Anterior cingulate cortex (tissue), 58 donors: ENCODE results near the gene BBOX1.
A peak's percentile ranks its signal among the peaks of the same experiment; 100 is the strongest.

Experiments used
- DNase-seq, 58 donors: peaks; one replicate each; lab custom pipeline; 2025; lab: John Stamatoyannopoulos, UW

The BBOX1 gene

GRCh38 chr11:27022659-27023251 is 17.9 kb upstream of the BBOX1 start:
- DNase-seq = no peak

GRCh38 chr11:27024865-27025264 is 15.8 kb upstream of the BBOX1 start:
- DNase-seq = no peak

- no peak for DNase-seq
Measured at GRCh38 chr11:27025312-27025955, 15.2 kb upstream of the BBOX1 start.

- no peak for DNase-seq
Measured at GRCh38 chr11:27025957-27026733, 14.5 kb upstream of the BBOX1 start.

- DNase-seq = no peak
Measured at GRCh38 chr11:27028561-27028965, 12.1 kb upstream of the BBOX1 start.

GRCh38 chr11:27029966-27030365 is 10.6 kb upstream of the BBOX1 start:
- DNase-seq = no peak

- DNase-seq = no peak
Measured at GRCh38 chr11:27031754-27032153, 8.9 kb upstream of the BBOX1 start.

GRCh38 chr11:27039873-27040272 is 742 bp upstream of the BBOX1 start:
- no peak for DNase-seq

GRCh38 chr11:27041141-27041899 is 705 bp downstream of the BBOX1 start:
- DNase-seq = peak in 39 of 58 donors; percentile 2 to 83 (median 29)

- no peak for DNase-seq
Measured at GRCh38 chr11:27046956-27047355, 6.3 kb downstream of the BBOX1 start.

GRCh38 chr11:27052668-27053067 is 12.1 kb downstream of the BBOX1 start:
- no peak for DNase-seq

GRCh38 chr11:27055065-27055682 is 14.6 kb downstream of the BBOX1 start:
- no peak for DNase-seq

GRCh38 chr11:27057091-27057780 is 16.6 kb downstream of the BBOX1 start:
- no peak for DNase-seq

GRCh38 chr11:27058456-27058855 is 17.8 kb downstream of the BBOX1 start:
- no peak for DNase-seq

GRCh38 chr11:27059431-27059830 is 18.8 kb downstream of the BBOX1 start:
- DNase-seq = no peak

GRCh38 chr11:27060816-27061460 is 20.3 kb downstream of the BBOX1 start:
- no peak for DNase-seq

- no peak for DNase-seq
Measured at GRCh38 chr11:27061461-27061821, 20.8 kb downstream of the BBOX1 start.

GRCh38 chr11:27064086-27064485 is 23.5 kb downstream of the BBOX1 start:
- no peak for DNase-seq

- DNase-seq = no peak
Measured at GRCh38 chr11:27075192-27075591, 34.6 kb downstream of the BBOX1 start.

- no peak for DNase-seq
Measured at GRCh38 chr11:27075655-27076054, 35.0 kb downstream of the BBOX1 start.
